COR-L47 (cell line): ENCODE results near the gene C10orf90.

Experiments
- DNase-seq: peaks from one replicate; lab custom pipeline; 2025; lab: John Stamatoyannopoulos, UW

The C10orf90 gene

DNA sequence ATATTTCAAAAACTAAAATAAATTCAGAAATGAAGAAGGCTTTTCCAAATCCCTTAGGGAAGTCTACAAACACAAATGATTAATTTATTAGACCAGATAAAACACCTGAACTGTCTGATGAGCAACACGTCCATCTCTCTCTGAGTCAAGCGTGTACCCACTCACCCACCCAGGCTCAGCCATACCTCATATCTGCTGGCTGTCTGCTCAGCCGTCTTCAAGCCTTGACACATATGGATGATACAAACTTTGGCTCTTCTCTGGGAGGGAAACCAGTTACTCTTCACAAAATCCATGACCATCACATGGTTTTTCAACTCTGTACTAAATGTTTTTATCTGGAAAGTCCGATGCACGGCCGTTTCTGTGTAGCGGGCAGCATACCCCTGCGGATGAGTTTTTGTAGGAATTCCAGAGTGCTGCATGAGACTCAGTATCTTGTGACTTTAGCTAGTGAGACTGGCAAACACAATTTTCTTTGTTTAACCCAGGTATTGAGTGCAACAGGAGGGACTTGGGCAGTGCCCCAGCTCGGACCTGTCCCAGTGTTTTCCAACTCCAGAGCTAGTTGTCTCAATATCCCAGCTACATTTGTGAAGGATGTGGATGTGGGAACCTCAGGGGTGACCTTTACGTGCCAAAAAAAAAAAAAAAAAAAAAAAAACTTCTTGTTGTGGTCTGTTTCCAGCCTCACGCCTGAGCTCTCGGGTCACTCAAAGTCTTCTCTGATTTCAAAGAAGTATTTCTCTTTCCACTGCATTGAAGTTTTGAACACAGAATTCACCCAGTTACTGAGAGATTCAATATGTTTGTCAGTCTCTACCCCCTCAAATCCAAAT is at the start of gene C10orf90:
Gene C10orf90 (minus strand): TSS at position 638 of the 839 bp plus-strand sequence. CDS start 213 bp downstream, at position 425.
- DNase-seq = no peak

- DNase-seq = no peak
Observed at GRCh38 chr10:126716366-126716765, 45.9 kb upstream of the C10orf90 start.

- DNase-seq = no peak
Observed at GRCh38 chr10:126713594-126713993, 43.1 kb upstream of the C10orf90 start.

DNA sequence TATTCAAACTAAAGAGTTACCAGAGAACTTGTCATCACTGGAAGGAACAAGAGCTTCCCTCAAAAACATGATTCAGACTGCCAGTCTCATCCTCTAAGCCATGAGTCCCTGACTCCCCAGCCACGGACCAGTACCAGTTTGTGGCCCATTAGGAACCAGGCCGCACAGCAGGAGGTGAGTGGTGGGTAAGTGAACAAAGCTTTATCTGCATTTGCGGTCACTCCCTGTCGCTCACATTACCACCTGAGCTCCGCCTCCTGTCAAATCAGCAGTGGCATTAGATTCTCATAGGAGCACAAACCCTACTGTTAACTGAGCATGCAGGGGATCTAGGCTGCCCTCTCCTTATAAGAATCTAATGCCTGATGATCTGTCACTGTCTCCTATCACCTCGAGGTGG is 42.2 kb upstream of the C10orf90 start:
- DNase-seq = no peak

DNA sequence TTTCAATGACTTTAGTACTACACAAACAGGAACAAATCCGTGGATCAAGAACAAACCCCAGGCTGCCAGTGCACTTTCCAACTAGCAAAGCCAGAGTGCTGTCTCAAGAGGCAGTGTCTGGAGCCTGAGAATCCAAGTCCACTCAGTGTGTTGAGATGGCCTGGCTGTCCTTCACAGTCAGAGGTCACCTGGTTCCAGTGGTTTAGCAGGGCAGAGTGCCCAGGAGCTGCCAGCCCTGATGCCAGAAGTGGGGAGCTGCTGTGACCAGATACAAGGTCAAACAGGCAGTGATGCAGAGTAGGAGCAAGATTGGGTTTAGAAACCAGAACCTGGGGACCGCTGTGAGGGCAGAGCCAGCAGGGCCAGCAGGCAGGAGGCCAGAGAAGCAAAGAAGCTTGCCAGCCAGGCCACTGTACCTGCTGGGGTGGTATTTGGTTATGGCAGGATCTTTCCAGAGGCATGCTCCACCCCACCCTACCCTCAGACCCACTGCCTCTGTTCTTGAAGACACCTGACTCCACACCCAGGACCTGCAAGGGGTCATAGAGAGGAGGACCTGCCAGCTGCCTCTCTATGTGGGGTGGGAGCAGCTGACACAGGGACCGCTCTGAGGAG is 35.6 kb upstream of the C10orf90 start:
- no peak for DNase-seq

DNA sequence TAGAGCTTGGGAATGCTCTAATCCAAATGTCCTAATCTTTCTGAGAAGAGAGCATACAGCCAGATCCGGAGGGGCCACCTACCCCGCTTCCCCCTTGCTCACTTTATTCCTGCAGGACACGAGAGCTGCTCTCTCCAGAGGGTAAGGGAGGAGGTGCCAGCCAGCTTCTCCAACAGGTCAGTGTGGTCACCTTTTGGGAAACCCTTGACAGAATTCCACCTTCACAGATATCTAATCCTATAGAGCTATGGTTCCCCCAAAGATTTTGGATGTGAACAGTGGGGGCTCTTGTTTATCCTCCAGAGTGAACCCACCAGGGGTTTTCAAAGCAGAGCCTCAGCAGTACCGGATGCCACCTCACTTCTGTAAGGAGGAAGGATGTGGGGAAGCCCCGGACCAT is 34.6 kb upstream of the C10orf90 start:
- no peak for DNase-seq

DNA sequence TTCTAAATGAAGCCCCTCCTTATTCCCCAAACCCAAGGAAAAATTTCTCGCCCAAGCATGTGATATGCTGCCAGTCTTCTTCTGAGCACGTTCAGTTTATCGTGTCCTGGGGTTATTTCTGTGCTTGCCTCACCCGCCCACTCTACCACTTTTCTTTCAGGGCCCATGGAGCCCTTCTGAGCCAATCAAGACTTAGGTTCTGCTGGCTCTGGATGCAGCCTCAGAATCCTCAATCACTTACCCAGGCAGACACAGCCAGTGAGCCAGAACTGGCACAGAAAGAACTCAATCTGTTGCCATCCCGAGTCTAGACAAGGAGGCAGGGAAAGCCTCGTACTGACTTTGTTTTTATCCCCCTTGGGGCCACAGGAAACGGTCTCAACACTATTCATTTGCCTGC is 34.2 kb upstream of the C10orf90 start:
- DNase-seq = no peak

DNA sequence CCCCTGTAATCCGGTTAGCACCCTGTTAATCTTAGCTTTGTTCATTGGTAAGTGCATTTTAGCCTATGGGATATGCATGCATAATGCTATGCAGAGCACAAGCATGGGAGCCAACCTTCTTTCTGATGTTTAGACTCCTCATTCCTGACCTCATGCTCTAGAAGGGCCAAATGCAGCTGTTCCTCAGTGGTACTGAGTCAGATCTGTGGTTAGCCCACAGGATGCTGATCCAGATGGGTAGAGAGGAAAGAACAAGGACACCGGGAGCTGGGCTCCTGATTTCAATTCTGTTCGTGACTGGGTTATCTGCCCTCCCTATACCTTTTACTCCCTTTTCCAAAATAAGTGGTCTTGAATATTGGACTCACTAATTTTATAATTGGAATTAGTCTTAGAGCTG is 31.7 kb upstream of the C10orf90 start:
- no peak for DNase-seq

- DNase-seq = no peak
Observed at GRCh38 chr10:126701526-126701925, 31.0 kb upstream of the C10orf90 start.

GRCh38 chr10:126696684-126697083 is 26.2 kb upstream of the C10orf90 start:
- no peak for DNase-seq

- no peak for DNase-seq
Observed at GRCh38 chr10:126691456-126691855, 21.0 kb upstream of the C10orf90 start.

- DNase-seq = no peak
Observed at GRCh38 chr10:126690534-126690933, 20.0 kb upstream of the C10orf90 start.

DNA sequence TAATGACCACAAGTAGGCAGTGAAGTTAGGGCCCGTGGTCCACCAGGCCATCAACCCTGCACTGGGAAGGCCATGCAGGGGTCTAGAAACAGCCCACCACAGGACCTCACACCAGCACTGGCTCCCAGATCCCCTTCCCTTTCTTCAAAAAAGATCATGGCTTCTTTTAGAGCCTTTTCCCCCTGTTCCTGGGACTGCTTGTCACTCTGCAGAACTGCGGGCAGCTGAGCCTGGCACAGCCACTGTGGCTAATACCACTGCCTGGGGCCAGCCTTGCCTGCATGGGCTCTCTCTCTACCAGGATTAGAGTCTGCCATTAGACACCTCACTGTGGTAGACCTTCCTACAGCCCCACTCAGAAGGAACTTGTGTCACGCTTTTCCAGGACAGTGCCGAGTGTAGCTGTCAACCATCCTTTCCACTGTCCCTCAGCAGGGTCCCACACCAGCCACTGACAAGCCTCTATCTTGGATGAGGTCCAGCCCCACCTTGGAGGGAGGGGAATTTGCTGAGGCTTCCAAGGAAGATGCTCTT is 19.0 kb upstream of the C10orf90 start:
- no peak for DNase-seq

- DNase-seq = no peak
Observed at GRCh38 chr10:126687121-126687606, 16.7 kb upstream of the C10orf90 start.

DNA sequence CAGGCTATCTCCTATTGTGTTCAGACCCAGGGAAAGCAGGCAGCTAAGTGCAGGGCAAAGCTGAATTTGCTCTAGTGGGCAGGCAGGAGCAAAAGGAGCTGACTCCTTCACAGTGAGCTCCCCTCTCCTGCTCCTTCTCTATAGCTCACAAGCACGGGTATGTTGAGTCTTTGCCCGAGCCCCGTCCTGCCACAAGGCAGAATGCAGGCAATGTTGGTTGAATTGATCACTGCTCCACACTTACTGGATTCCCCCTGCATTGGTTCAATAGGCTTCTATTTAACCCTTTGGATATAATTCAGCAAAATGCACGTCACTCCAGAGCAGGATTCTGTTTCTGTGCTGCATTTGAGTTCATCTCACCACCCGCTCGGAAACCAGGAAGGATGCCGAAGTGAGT is 16.2 kb upstream of the C10orf90 start:
- no peak for DNase-seq

GRCh38 chr10:126686268-126686667 is 15.8 kb upstream of the C10orf90 start:
- DNase-seq = no peak

GRCh38 chr10:126685756-126686155 is 15.3 kb upstream of the C10orf90 start:
- no peak for DNase-seq

DNA sequence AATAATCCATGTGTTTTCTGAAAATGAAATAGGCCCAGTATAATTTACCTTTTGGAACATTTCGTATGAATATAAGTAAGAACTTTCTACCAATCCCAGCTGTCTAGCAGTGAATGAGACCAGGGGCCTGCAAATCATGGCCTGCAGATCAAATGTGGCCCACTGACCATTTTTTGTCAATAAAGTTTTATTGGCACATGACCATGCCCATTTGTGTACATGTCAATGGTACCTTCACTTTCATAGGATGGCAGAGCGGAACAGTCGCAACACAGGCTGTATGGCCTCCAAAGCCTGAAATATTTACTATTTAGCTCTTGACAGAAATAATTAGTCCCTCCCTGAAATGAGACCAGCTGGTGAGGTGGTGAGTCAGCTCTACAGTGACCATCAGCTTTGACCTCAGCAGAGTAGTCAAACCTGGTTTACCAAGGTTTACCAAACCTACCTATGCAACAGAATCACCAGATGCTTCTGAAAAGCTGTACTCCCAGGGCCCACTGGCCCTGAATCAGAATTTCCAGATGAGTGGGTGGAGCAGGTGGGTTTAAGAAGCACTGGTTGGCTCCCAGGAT is 13.8 kb upstream of the C10orf90 start:
- DNase-seq = no peak

DNA sequence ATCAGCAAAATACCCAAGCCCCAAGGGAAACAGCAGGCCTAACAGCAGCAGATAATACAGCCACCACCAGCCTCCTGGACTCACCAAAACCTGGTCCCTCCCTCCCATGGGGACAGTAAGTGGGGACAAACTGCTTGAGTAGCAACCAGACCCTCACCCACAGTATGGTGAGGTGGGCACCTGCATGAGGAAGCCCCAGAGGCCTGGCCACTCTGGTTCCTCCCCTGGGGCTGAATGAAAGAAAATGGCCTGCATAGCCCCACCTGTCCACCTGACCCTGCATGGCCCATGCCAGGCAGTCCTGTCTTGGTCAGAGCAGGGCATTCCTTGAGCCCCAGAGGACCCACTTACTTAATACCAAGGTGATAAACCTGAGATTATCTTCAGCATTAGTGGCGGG is 13.0 kb upstream of the C10orf90 start:
- DNase-seq = no peak

- no peak for DNase-seq
Observed at GRCh38 chr10:126675656-126676438, 5.4 kb upstream of the C10orf90 start.

DNA sequence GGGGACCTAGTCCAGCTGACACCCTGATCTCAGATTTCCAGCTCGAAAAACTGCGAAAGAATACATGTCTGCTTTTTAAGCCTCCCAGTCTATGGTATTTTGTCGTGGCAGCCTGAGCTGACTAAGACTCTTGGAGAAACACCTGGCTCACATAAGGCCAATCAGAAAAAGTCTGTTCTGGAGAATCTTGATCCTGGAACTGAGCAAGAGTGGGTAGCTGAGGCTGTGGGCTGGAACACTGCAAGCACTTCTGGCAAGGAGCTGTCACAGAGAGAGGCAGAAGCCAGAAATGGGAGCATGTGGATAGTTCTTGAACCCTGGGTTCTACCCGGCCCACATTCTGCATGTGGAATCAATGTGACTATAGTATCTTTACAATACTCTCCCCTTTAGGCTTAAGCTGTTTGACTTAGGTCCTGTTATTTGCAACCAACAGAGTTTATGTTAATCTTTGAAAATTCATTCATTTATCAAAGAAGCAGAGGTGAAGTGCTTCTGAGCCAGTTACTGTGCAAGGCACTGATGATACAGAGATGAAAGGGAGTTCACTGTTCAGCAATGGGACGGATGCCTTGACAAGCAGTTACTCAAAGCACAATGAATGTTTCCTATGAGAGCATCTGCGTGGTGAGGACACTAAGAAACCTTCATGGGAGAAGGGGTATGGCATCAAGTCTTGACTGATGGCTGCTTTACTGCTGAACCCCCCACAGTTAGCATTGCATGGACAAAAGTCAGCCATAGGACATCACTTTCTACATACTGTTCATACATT is 4.4 kb upstream of the C10orf90 start:
- no peak for DNase-seq
